CD14-positive monocyte (primary cell): ENCODE data around the gene SMC3. TPM values are rescaled to one million over a fixed set of nuclear protein-coding genes. Genes with fewer than 3 reads are reported as not detected.
A peak's percentile ranks its signal among the peaks of the same experiment; 100 is the strongest.

Source experiments
- DNase-seq, 3 donors: peaks; one replicate each; pipeline ENCODE4 v3.0.0-alpha.2; 2011 to 2022
- H2AFZ ChIP-seq: 2 replicates; pipeline ENCODE4 v1.6.0; 2012; ENCODE audit warnings: mild to moderate bottlenecking, low read depth, low read length, inconsistent platforms; ENCODE audit not compliant: insufficient read depth, poor library complexity, severe bottlenecking
- H3K27ac ChIP-seq, 2 donors: 1 replicate in 1 of 2; 2 replicates in 1 of 2; pipeline ENCODE4 v1.5.1; 2012 to 2013; ENCODE audit warnings: low read length in 2 of 2, control low read depth in 1 of 2, inconsistent platforms in 1 of 2, low read depth in 1 of 2, mild to moderate bottlenecking in 1 of 2
- H3K27me3 ChIP-seq, 2 donors: one replicate each; pipeline versions ENCODE4 v1.6.0 to v1.6.1; 2011 to 2013; ENCODE audit warnings: low read length in 2 of 2; ENCODE audit not compliant: control insufficient read depth in 2 of 2, insufficient read depth in 2 of 2
- H3K36me3 ChIP-seq, 2 donors: replicated peaks in 1 of 2; 1 replicate in 1 of 2; 2 replicates in 1 of 2; pipeline versions ENCODE4 v1.5.1 to v1.6.1; 2012 to 2013; ENCODE audit warnings: low read length in 2 of 2, control low read depth in 1 of 2, inconsistent platforms in 1 of 2, mild to moderate bottlenecking in 1 of 2; ENCODE audit not compliant: insufficient read depth in 2 of 2, control insufficient read depth in 1 of 2
- H3K4me1 ChIP-seq, 2 donors: 1 replicate in 1 of 2; 2 replicates in 1 of 2; pipeline versions ENCODE4 v1.5.1 to v1.6.1; 2012 to 2013; ENCODE audit warnings: low read length in 2 of 2, control low read depth in 1 of 2, inconsistent platforms in 1 of 2, mild to moderate bottlenecking in 1 of 2, moderate library complexity in 1 of 2; ENCODE audit not compliant: insufficient read depth in 2 of 2, control insufficient read depth in 1 of 2
- H3K4me2 ChIP-seq: replicated peaks from 2 replicates; pipeline ENCODE3; 2012; ENCODE audit warnings: low read length, moderate library complexity, mild to moderate bottlenecking; ENCODE audit not compliant: poor library complexity, severe bottlenecking; ENCODE audit errors: extremely low read depth
- H3K4me3 ChIP-seq, 3 experiments: fragments of 200-600 bp in 1 of 3; sonication (generic) in 1 of 3; replicated peaks in 1 of 3; 1 replicate in 2 of 3; 2 replicates in 1 of 3; pipeline ENCODE4 v1.5.1; 2011 to 2013; ENCODE audit warnings: low read length in 3 of 3, mild to moderate bottlenecking in 3 of 3, control low read depth in 2 of 3, low read depth in 2 of 3, inconsistent platforms in 1 of 3, moderate library complexity in 1 of 3
- H3K79me2 ChIP-seq: 2 replicates; pipeline ENCODE4 v1.6.0; 2012; ENCODE audit warnings: mild to moderate bottlenecking, control low read depth, inconsistent platforms, low read length, moderate library complexity; ENCODE audit not compliant: insufficient read depth
- H3K9ac ChIP-seq: 2 replicates; pipeline ENCODE4 v1.6.0; 2017; ENCODE audit warnings: low read length, mild to moderate bottlenecking; ENCODE audit not compliant: insufficient read depth, poor library complexity, severe bottlenecking
- H3K9me3 ChIP-seq, 2 donors: replicated peaks in 1 of 2; 1 replicate in 1 of 2; 2 replicates in 1 of 2; pipeline versions ENCODE4 v1.5.1 to v1.6.1; 2012 to 2013; ENCODE audit warnings: low read length in 2 of 2, control low read depth in 1 of 2; ENCODE audit not compliant: control insufficient read depth in 1 of 2, insufficient read depth in 1 of 2
- H4K20me1 ChIP-seq: 2 replicates; pipeline ENCODE4 v1.6.0; 2012; ENCODE audit warnings: mild to moderate bottlenecking, low read length, control low read depth, moderate library complexity; ENCODE audit not compliant: insufficient read depth
- H3K27ac Mint-ChIP-seq, 7 donors: one replicate each; pipeline ENCODE4 v1.8.0; 2020; ENCODE audit warnings: mild to moderate bottlenecking in 7 of 7, mixed read lengths in 7 of 7, moderate library complexity in 6 of 7, inconsistent platforms in 2 of 7
- H3K27me3 Mint-ChIP-seq, 3 donors: one replicate each; pipeline ENCODE4 v1.8.0; 2021 to 2022; ENCODE audit warnings: low read depth in 3 of 3, mild to moderate bottlenecking in 3 of 3, mixed read lengths in 3 of 3, moderate library complexity in 3 of 3, inconsistent platforms in 1 of 3
- H3K36me3 Mint-ChIP-seq, 2 donors: one replicate each; pipeline ENCODE4 v1.8.0; 2020; ENCODE audit warnings: mixed read lengths in 2 of 2, inconsistent platforms in 1 of 2, mild to moderate bottlenecking in 1 of 2
- H3K4me1 Mint-ChIP-seq: one replicate; pipeline ENCODE4 v1.8.0; 2020; ENCODE audit warnings: mild to moderate bottlenecking, mixed read lengths
- H3K4me3 Mint-ChIP-seq, 2 donors: one replicate each; pipeline ENCODE4 v1.8.0; 2020; ENCODE audit warnings: mild to moderate bottlenecking in 2 of 2, mixed read lengths in 2 of 2, moderate library complexity in 1 of 2
- H3K9me3 Mint-ChIP-seq, 7 donors: one replicate each; pipeline ENCODE4 v1.8.0; 2020 to 2022; ENCODE audit warnings: mixed read lengths in 7 of 7, mild to moderate bottlenecking in 6 of 7, moderate library complexity in 6 of 7, inconsistent platforms in 2 of 7
- WGBS: methylation state at CpG from one replicate; pipeline ENCODE4 v1.1.5; 2013; ENCODE audit warnings: missing lambda C conversion rate; ENCODE audit not compliant: insufficient coverage; 5-methylcytosine and 5-hydroxymethylcytosine counted together
- intact Hi-C, 2 donors: fragments of 100-400 bp; cut with micrococcal nuclease; formaldehyde crosslinking; loops; one replicate each; pipeline versions ENCODE4 v1.15.0 to v1.15.1; 2023
- polyA plus RNA-seq, 3 donors: library from polyadenylated mRNA; depleted of rRNA in 1 of 3; unstranded in 2 of 3; stranded (reverse) in 1 of 3; fragments of 300-500 nt in 2 of 3; fragments of >200 nt in 1 of 3; fragmentation: Illumina TruSeq in 2 of 3; gene quantifications; 1 replicate in 2 of 3; 2 replicates in 1 of 3; pipeline ENCODE4 v1.2.3, GENCODE V29; 2012 to 2021
- TF ChIP-seq, protein P1 (sequence below): fragments of 200-600 bp; IDR thresholded peaks from one replicate; pipeline ENCODE4 v1.8.0; 2022; ENCODE audit warnings: antibody characterized with exemption, mild to moderate bottlenecking

SMC3 gene
- polyA plus RNA-seq, 3 donors, result 5.0 to 33.9 (median 21.1) TPM

- Histone ChIP-seq H3K4me2 (no peak overlapping the region), H3K4me1 (no peaks in the 10 kb centered on the region), H4K20me1 (no peaks in the 10 kb centered on the region), H3K27me3 (no peaks in the 10 kb centered on the region), H3K27ac (no peak overlapping the region), H3K4me3 (no peak overlapping the region), H3K9ac (no peak overlapping the region), H2AFZ (no peak overlapping the region), H3K79me2 (no peaks in the 10 kb centered on the region), H3K36me3 (no peaks in the 10 kb centered on the region), H3K9me3 (no peaks in the 10 kb centered on the region)
- DNase-seq, result no peak
- Mint-ChIP-seq H3K4me1 (no peaks in the 10 kb centered on the region), H3K4me3 (no peak overlapping the region), H3K9me3 (peaks cover 0 to 2% (median 0%) of the 10 kb centered on the region in 7 donors), H3K27me3 (peaks cover 5 to 7% (median 7%) of the 10 kb centered on the region in 3 donors), H3K27ac (peak overlapping the region in 1 of 7 donors; percentile 18), H3K36me3 (no peaks in the 10 kb centered on the region)
- TF ChIP-seq, protein P1, sequence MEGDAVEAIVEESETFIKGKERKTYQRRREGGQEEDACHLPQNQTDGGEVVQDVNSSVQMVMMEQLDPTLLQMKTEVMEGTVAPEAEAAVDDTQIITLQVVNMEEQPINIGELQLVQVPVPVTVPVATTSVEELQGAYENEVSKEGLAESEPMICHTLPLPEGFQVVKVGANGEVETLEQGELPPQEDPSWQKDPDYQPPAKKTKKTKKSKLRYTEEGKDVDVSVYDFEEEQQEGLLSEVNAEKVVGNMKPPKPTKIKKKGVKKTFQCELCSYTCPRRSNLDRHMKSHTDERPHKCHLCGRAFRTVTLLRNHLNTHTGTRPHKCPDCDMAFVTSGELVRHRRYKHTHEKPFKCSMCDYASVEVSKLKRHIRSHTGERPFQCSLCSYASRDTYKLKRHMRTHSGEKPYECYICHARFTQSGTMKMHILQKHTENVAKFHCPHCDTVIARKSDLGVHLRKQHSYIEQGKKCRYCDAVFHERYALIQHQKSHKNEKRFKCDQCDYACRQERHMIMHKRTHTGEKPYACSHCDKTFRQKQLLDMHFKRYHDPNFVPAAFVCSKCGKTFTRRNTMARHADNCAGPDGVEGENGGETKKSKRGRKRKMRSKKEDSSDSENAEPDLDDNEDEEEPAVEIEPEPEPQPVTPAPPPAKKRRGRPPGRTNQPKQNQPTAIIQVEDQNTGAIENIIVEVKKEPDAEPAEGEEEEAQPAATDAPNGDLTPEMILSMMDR, result no peak
- WGBS, result 92% methylated on average over 4 of the region's 4 CpGs
- intact Hi-C loops, result no loop called here
Measured at GRCh38 chr10:110522365-110522988, 45.0 kb upstream of the SMC3 start.

- no peak overlapping the region for H3K4me3 Mint-ChIP-seq
- Histone ChIP-seq H3K36me3 (no peaks in the 10 kb centered on the region), H3K79me2 (no peaks in the 10 kb centered on the region), H3K27ac (no peak overlapping the region), H3K4me3 (no peak overlapping the region), H3K9ac (no peak overlapping the region), H4K20me1 (no peaks in the 10 kb centered on the region), H3K27me3 (no peaks in the 10 kb centered on the region), H3K4me1 (no peaks in the 10 kb centered on the region), H3K4me2 (no peak overlapping the region), H3K9me3 (no peaks in the 10 kb centered on the region), H2AFZ (no peak overlapping the region)
- WGBS, result 83% methylated on average over 2 of the region's 3 CpGs
- H3K36me3 Mint-ChIP-seq, result no peaks in the 10 kb centered on the region
- H3K27me3 Mint-ChIP-seq, result peaks cover 5 to 7% (median 7%) of the 10 kb centered on the region in 3 donors
- DNase-seq, result no peak
- no peaks in the 10 kb centered on the region for H3K9me3 Mint-ChIP-seq
- no peak overlapping the region for H3K27ac Mint-ChIP-seq
- no peaks in the 10 kb centered on the region for H3K4me1 Mint-ChIP-seq
- intact Hi-C loops, result no loop called here
- TF ChIP-seq, protein P1, result no peak
Measured at GRCh38 chr10:110523736-110524135, 43.8 kb upstream of the SMC3 start.
